Neural crest cell (in vitro differentiated cells): Measurements from ENCODE around the gene EDEM3. TPM values are rescaled to one million over a fixed set of nuclear protein-coding genes. Genes with fewer than 3 reads are reported as not detected.

ENCODE experiments used
- DNase-seq: peaks from one replicate; pipeline ENCODE4 v3.0.0; 2021; ENCODE audit warnings: low read depth, mixed read lengths, low spot score
- H3K27ac Mint-ChIP-seq: one replicate; pipeline ENCODE4 v1.8.0; 2021; ENCODE audit warnings: mild to moderate bottlenecking, mixed read lengths; ENCODE audit not compliant: unreplicated experiment
- H3K27me3 Mint-ChIP-seq: 2 replicates; pipeline ENCODE4 v1.8.0; 2021; ENCODE audit warnings: low read depth, mild to moderate bottlenecking, mixed read lengths
- H3K36me3 Mint-ChIP-seq: 2 replicates; pipeline ENCODE4 v1.8.0; 2021; ENCODE audit warnings: low read depth, mild to moderate bottlenecking, mixed read lengths
- H3K4me1 Mint-ChIP-seq: 2 replicates; pipeline ENCODE4 v1.8.0; 2021; ENCODE audit warnings: mixed read lengths
- H3K4me3 Mint-ChIP-seq: one replicate; pipeline ENCODE4 v1.8.0; 2021; ENCODE audit warnings: mild to moderate bottlenecking, mixed read lengths
- H3K9me3 Mint-ChIP-seq: 2 replicates; pipeline ENCODE4 v1.8.0; 2021; ENCODE audit warnings: mixed read lengths
- CTCF ChIP-seq: fragments of 200-600 bp; sonication (generic); conservative IDR thresholded peaks from 2 replicates; pipeline ENCODE4 v1.5.0; 2021; ENCODE audit warnings: antibody characterized with exemption, mild to moderate bottlenecking
- total RNA-seq: library from RNA; stranded (reverse); gene quantifications from 2 replicates; pipeline ENCODE4 v1.2.1, GENCODE V29; 2021

EDEM3 gene
- total RNA-seq, 1 donor from 2014 or later, result 19.8 TPM

DNA sequence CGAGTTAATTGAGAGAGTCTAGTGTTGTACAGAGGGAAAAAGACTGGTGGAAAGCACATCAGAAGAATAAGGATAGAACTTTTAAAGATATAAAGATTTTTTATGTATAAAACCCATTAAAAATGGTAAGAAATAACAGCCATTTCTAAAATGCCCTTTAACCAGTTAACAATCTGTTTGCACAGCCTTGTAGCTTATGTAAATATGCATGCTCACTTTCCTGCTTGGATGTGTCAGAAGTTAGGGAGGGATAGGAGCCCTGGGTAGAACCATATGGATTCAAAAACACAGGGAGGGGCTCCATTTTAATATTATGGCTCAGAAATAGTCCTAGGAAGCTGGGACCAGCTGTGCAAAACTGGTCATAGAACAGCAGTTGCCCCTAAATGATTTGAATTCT lies 4.5 kb upstream of the EDEM3 start:
- no peak for DNase-seq
- Mint-ChIP-seq H3K27ac (no peak overlapping the region), H3K4me3 (no peak overlapping the region), H3K36me3 (no peaks in the 10 kb centered on the region), H3K27me3 (peaks cover 39% of the 10 kb centered on the region), H3K9me3 (peaks cover 3% of the 10 kb centered on the region), H3K4me1 (peaks cover 12% of the 10 kb centered on the region)
- TF ChIP-seq CTCF, result no peak

DNA sequence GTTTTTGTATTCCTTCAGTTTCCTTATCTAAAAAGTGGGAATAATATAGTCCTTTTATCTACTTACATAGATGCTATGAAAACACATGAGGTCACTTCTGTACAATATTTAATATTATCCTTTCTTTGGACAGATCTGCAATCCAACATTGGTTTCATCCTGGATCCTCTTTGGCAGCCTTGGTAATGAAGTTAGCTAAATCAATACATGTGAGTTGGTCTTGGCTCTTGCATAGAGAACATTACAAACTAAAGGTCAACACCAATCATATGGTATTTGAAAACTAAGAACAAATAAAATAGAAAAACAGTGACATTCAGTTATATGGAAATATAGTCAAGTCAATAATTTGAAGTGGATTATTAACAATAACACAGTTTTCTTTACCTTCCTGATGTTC lies 3.2 kb upstream of the EDEM3 start:
- no peaks in the 10 kb centered on the region for H3K36me3 Mint-ChIP-seq

DNA sequence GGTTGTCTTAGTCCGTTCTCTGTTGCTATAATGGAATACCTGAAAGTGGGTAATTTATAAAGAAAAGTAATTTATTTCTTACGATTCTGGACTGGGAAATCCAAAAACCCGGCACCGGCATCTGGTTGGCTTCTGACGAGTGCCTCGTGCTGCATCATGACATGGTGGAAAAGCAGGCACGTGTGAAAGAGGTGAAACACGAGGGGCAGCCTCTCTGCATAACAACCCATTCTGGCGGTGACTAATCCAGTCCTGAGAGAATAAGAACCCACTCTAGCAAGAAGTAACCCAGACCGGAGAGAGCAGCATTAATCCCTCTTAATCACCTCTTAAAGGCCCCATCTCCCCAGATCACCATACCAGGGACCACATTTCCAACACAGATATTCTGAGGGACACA lies 2.7 kb upstream of the EDEM3 start:
- DNase-seq, result no peak
- H3K27ac Mint-ChIP-seq, result no peak overlapping the region
- H3K36me3 Mint-ChIP-seq, result no peaks in the 10 kb centered on the region
- H3K4me3 Mint-ChIP-seq, result peak overlapping the region; percentile 96
- H3K4me1 Mint-ChIP-seq, result peaks cover 27% of the 10 kb centered on the region
- no peaks in the 10 kb centered on the region for H3K9me3 Mint-ChIP-seq
- H3K27me3 Mint-ChIP-seq, result peaks cover 39% of the 10 kb centered on the region
- no peak for TF ChIP-seq CTCF

More for the DNA sequence above, 3.2 kb upstream of the EDEM3 start:
- peak overlapping the region; percentile 21 for H3K4me3 Mint-ChIP-seq
- no peak for TF ChIP-seq CTCF
- H3K27me3 Mint-ChIP-seq, result peaks cover 39% of the 10 kb centered on the region
- H3K9me3 Mint-ChIP-seq, result no peaks in the 10 kb centered on the region
- no peak for DNase-seq
- H3K27ac Mint-ChIP-seq, result no peak overlapping the region
- peaks cover 24% of the 10 kb centered on the region for H3K4me1 Mint-ChIP-seq

DNA sequence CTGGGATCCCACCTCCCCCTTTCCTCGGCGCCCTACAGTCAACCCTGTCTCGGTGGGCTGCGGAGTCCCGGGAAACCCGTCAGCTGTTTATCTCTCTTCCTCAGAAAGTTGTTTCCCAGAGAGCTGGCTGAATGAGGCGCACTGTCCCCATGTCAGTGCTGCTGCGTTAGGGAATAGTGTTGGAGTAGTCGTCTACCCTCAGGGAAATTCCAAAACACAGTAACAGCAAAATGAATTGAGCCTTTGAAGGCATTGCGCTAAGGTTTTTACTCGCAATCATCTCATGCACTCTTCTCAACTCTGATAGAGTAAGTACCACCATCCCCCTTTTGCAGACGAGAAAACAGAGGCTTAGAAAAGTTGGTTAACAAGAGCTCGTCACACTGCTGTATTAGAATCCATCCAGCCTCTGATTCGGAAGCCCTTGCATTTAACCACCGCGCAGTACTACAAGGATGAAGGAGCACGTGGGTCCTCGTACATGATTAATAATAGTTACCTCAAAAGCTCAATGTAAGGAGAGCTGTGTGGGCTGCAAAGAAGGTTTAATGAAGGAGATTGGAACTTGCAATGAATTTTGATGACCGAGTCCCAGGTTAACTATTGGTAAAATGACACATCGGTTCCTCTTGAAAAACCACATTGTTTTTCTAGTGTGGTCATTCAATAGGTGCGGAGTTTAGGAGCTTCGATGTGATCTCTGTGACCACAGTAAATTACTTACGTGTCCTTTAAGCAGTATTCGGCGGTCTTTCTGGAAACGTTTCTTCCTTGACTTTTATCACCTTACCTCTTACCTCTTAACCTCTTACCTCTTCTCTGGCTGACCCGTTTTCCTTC lies 788 bp upstream of the EDEM3 start:
- H3K36me3 Mint-ChIP-seq, result no peaks in the 10 kb centered on the region
- no peaks in the 10 kb centered on the region for H3K9me3 Mint-ChIP-seq
- peak overlapping the region; percentile 87 for H3K27ac Mint-ChIP-seq
- H3K27me3 Mint-ChIP-seq, result peaks cover 32% of the 10 kb centered on the region
- peak overlapping the region; percentile 96 for H3K4me3 Mint-ChIP-seq
- DNase-seq, result no peak
- H3K4me1 Mint-ChIP-seq, result peaks cover 27% of the 10 kb centered on the region
- TF ChIP-seq CTCF, result no peak

- H3K4me1 Mint-ChIP-seq, result peaks cover 27% of the 10 kb centered on the region
- peak overlapping the region; percentile 96 for H3K4me3 Mint-ChIP-seq
- TF ChIP-seq CTCF, result no peak
- H3K27me3 Mint-ChIP-seq, result peaks cover 28% of the 10 kb centered on the region
- DNase-seq, result no peak
- H3K36me3 Mint-ChIP-seq, result no peaks in the 10 kb centered on the region
- no peaks in the 10 kb centered on the region for H3K9me3 Mint-ChIP-seq
- H3K27ac Mint-ChIP-seq, result peak overlapping the region; percentile 89
Observed at GRCh38 chr1:184753608-184754475, 816 bp downstream of the EDEM3 start.
